ENCODE measurements around the gene LUM. TPM values are rescaled to one million over a fixed set of nuclear protein-coding genes. Genes with fewer than 3 reads are reported as not detected.

Gene LUM
- polyA plus RNA-seq, 2 of the 4 experiments (the other 2 are of a cell fraction), result 1.2 to 1.9 TPM

- CTCF ChIA-PET, result no interaction called here
- H3K27ac ChIP-seq, result no peak overlapping the region
- H3K9me3 ChIP-seq, result no peaks in the 10 kb centered on the region
- FAIRE-seq (no peak), ATAC-seq (no peak), DNase-seq (ENCODE audit: low read depth in 1 of 2, low spot score in 1 of 2) (no peak)
- H3K4me3 ChIP-seq, result no peak overlapping the region
- H3K4me1 ChIP-seq, result no peaks in the 10 kb centered on the region
- POLR2A ChIA-PET, result no interaction called here
- WGBS (ENCODE audit: missing lambda C conversion rate), result 32% methylated on average over 3 of the region's 3 CpGs
- H3K4me2 ChIP-seq, result no peak overlapping the region
- no peak for TF ChIP-seq TFCP2L1 (CRISPR knock-in tag; IDR thresholded peaks at IDR 0.05)
- no peak for TF ChIP-seq HDAC2 (IDR thresholded peaks at IDR 0.05)
- TF ChIP-seq ZC3H11A (IDR thresholded peaks at IDR 0.05), result no peak
Measured at GRCh38 chr12:91065396-91065795, 45.9 kb downstream of the LUM start.

GRCh38 chr12:91064640-91065039, 46.7 kb downstream of the LUM start:
- POLR2A ChIA-PET, result no interaction called here
- TF ChIP-seq SMC3 (IDR thresholded peaks at IDR 0.05) (no peak), MAFK (IDR thresholded peaks at IDR 0.05; ENCODE audit: partially characterized antibody) (peak; percentile 53)
- WGBS (ENCODE audit: missing lambda C conversion rate), result 14% methylated on average over 3 of the region's 3 CpGs
- no peak overlapping the region for H3K27ac ChIP-seq
- no peak overlapping the region for H3K4me2 ChIP-seq
- no peak overlapping the region for H3K4me3 ChIP-seq
- H3K4me1 ChIP-seq, result no peaks in the 10 kb centered on the region
- FAIRE-seq (no peak), DNase-seq (ENCODE audit: low read depth in 1 of 2, low spot score in 1 of 2) (no peak), ATAC-seq (no peak)
- no peaks in the 10 kb centered on the region for H3K9me3 ChIP-seq
- CTCF ChIA-PET, result no interaction called here

- 70% methylated on average over 1 of the region's 1 CpG for WGBS (ENCODE audit: missing lambda C conversion rate)
- FAIRE-seq, result no peak
- TF ChIP-seq HOXA7 (CRISPR knock-in tag; IDR thresholded peaks at IDR 0.05) (no peak), ZC3H11A (IDR thresholded peaks at IDR 0.05) (no peak), HES2 (IDR thresholded peaks at IDR 0.05) (no peak), CBX8 (IDR thresholded peaks at IDR 0.05) (no peak), PBX3 (IDR thresholded peaks at IDR 0.05) (no peak), MAFK (IDR thresholded peaks at IDR 0.05; ENCODE audit: partially characterized antibody) (no peak), GATA3 (IDR thresholded peaks at IDR 0.05; ENCODE audit: borderline replicate concordance) (no peak), SREBF2 (IDR thresholded peaks at IDR 0.05) (no peak), TFCP2L1 (CRISPR knock-in tag; IDR thresholded peaks at IDR 0.05) (no peak), FOSB (CRISPR knock-in tag; IDR thresholded peaks at IDR 0.05) (no peak), BHLHE40 (IDR thresholded peaks at IDR 0.05; ENCODE audit: low read depth, low read length) (no peak), POLR2A (IDR thresholded peaks at IDR 0.05; ENCODE audit: low read length) (no peak), KDM1A (IDR thresholded peaks at IDR 0.05; ENCODE audit: low read depth) (no peak)
- no peaks in the 10 kb centered on the region for H3K4me1 ChIP-seq
- CTCF ChIA-PET, result no interaction called here
- no peak overlapping the region for H3K4me3 ChIP-seq
- H3K4me2 ChIP-seq, result no peak overlapping the region
- POLR2A ChIA-PET, result no interaction called here
- ATAC-seq, result no peak
- no peaks in the 10 kb centered on the region for H3K9me3 ChIP-seq
- no peak for DNase-seq (ENCODE audit: low read depth in 1 of 2, low spot score in 1 of 2)
- H3K27ac ChIP-seq, result no peak overlapping the region
Measured at GRCh38 chr12:91061091-91061490, 50.2 kb downstream of the LUM start.

- no peak overlapping the region for H3K4me3 ChIP-seq
- no peak for TF ChIP-seq HMGXB4 (CRISPR knock-in tag; IDR thresholded peaks at IDR 0.05; ENCODE audit: borderline replicate concordance)
- TF ChIP-seq SMC3 (IDR thresholded peaks at IDR 0.05), result no peak
- no peak for TF ChIP-seq POLR2AphosphoS2 (conservative IDR thresholded peaks at IDR 0.05; ENCODE audit: low read length)
- TF ChIP-seq RFX5 (IDR thresholded peaks at IDR 0.05), result no peak
- TF ChIP-seq MAZ (IDR thresholded peaks at IDR 0.05; ENCODE audit: borderline replicate concordance, low read depth, low read length), result no peak
- no peak for TF ChIP-seq CHD4 (IDR thresholded peaks at IDR 0.05; ENCODE audit: borderline replicate concordance)
- TF ChIP-seq KDM1A (IDR thresholded peaks at IDR 0.05; ENCODE audit: low read depth), result no peak
- no peak for TF ChIP-seq NPAS2 (CRISPR knock-in tag; IDR thresholded peaks at IDR 0.05; ENCODE audit: borderline replicate concordance)
- TF ChIP-seq FOXS1 (CRISPR knock-in tag; IDR thresholded peaks at IDR 0.05), result no peak
- no peak for TF ChIP-seq HEYL (CRISPR knock-in tag; IDR thresholded peaks at IDR 0.05)
- TF ChIP-seq ZSCAN20 (CRISPR knock-in tag; IDR thresholded peaks at IDR 0.05), result no peak
- TF ChIP-seq HOXB5 (CRISPR knock-in tag; IDR thresholded peaks at IDR 0.05), result no peak
- no peak for TF ChIP-seq CHD2 (IDR thresholded peaks at IDR 0.05; ENCODE audit: low read length, partially characterized antibody)
- no peak for TF ChIP-seq JUN (IDR thresholded peaks at IDR 0.05)
- TF ChIP-seq E2F6 (IDR thresholded peaks at IDR 0.05; ENCODE audit: borderline replicate concordance, low read depth), result no peak
- no peak for TF ChIP-seq HDAC2 (IDR thresholded peaks at IDR 0.05)
- TF ChIP-seq BCL3 (IDR thresholded peaks at IDR 0.05), result no peak
- FAIRE-seq (no peak), ATAC-seq (no peak), DNase-seq (ENCODE audit: low read depth in 1 of 2, low spot score in 1 of 2) (no peak)
- no peak overlapping the region for H3K27ac ChIP-seq
- H3K4me1 ChIP-seq, result no peaks in the 10 kb centered on the region
- no peaks in the 10 kb centered on the region for H3K9me3 ChIP-seq
- CTCF ChIA-PET, result no interaction called here
- POLR2A ChIA-PET, result no interaction called here
- no peak overlapping the region for H3K4me2 ChIP-seq
Measured at GRCh38 chr12:91059211-91059610, 52.1 kb downstream of the LUM start.
